T-helper 2 cell treated with Interferon-gamma antibody and Interleukin-4, amounts not matched to agents 5 μg/mL and 100 μg/mL, for 36 hours (primary cell): ENCODE measurements around the gene LCN9.
"Not testable (repeated sequence)": the region's sequence is repeated elsewhere in the genome, so short reads cannot be mapped to it uniquely, and the experiment has no call there.

Experiments
- DNase-seq: peaks from one replicate; pipeline ENCODE4 v3.0.0; 2021; ENCODE audit warnings: low spot score
- H3K27ac Mint-ChIP-seq: one replicate; pipeline ENCODE4 v1.8.0; 2021; ENCODE audit warnings: mild to moderate bottlenecking, mixed read lengths
- H3K27me3 Mint-ChIP-seq: one replicate; pipeline ENCODE4 v1.8.0; 2021; ENCODE audit warnings: low read depth, mixed read lengths
- H3K36me3 Mint-ChIP-seq: one replicate; pipeline ENCODE4 v1.8.0; 2021; ENCODE audit warnings: low read depth, mixed read lengths
- H3K4me1 Mint-ChIP-seq: one replicate; pipeline ENCODE4 v1.8.0; 2021; ENCODE audit warnings: low read depth, mixed read lengths
- H3K4me3 Mint-ChIP-seq: one replicate; pipeline ENCODE4 v1.8.0; 2022; ENCODE audit warnings: mild to moderate bottlenecking, moderate library complexity, mixed read lengths
- H3K9me3 Mint-ChIP-seq: one replicate; pipeline ENCODE4 v1.8.0; 2021; ENCODE audit warnings: mixed read lengths

Gene LCN9

GRCh38 chr9:135624282-135624681, 38.8 kb upstream of the LCN9 start:
- Mint-ChIP-seq H3K36me3 (no peaks in the 10 kb centered on the region), H3K4me3 (no peak overlapping the region), H3K4me1 (no peaks in the 10 kb centered on the region), H3K27me3 (no peaks in the 10 kb centered on the region), H3K27ac (no peak overlapping the region), H3K9me3 (peaks cover 12% of the 10 kb centered on the region)
- DNase-seq: no peak

DNA sequence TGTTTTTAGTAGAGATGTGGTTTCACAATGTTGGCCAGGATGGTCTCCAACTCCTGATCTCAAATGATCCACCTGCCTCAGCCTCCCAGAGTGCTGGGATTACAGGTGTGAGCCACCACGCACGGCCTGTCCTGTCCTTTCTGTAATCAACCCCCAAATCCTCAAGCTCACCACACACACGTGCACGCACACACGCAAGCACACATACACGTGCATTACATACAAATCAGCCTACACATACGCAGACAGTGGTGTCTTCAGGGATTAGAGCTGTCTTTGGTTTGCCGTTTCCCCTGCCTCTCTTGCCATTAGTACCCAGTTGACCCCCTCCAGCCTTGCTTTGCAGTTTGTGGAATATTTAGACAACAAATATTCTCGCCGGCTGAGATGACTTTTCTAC, 30.3 kb upstream of the LCN9 start:
- H3K36me3 Mint-ChIP-seq: no peaks in the 10 kb centered on the region
- DNase-seq: no peak
- no peaks in the 10 kb centered on the region for H3K4me1 Mint-ChIP-seq
- no peak overlapping the region for H3K4me3 Mint-ChIP-seq
- no peaks in the 10 kb centered on the region for H3K27me3 Mint-ChIP-seq
- H3K27ac Mint-ChIP-seq: no peak overlapping the region
- no peaks in the 10 kb centered on the region for H3K9me3 Mint-ChIP-seq

- H3K27ac Mint-ChIP-seq: not testable (repeated sequence)
These were observed 26.1 kb upstream of the LCN9 start for GRCh38 chr9:135636930-135637530.

DNA sequence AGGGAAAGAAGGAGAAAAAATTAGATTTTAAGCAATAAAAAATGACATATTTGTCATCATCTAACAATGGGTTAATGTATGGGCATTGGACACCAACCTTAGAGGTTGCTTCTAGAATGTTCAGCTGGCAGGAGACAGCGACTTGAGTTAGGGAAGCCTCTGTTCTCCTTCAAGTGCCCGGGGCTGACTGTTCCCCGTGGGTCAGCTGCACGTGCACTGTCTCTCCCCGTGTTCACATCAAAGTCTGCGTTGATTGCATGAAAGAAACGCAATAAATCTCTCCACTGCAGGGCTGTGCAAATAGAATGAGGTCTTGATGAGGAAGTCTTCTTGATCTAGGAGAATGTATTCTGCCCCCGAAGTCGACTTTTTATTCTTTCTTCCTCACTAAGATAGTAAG, 23.9 kb upstream of the LCN9 start, which contains the start of gene GLT6D1:
Gene GLT6D1, minus strand, starts transcription at position 345 of the 400 bp plus-strand sequence. CDS start 353 bp downstream, outside the sequence.
- DNase-seq: no peak
- no peak within 1 kb of the TSS for H3K27ac Mint-ChIP-seq
- H3K36me3 Mint-ChIP-seq: no peaks in the 10 kb centered on the region
- peaks cover 10% of the 10 kb centered on the region for H3K9me3 Mint-ChIP-seq
- no peaks in the 10 kb centered on the region for H3K4me1 Mint-ChIP-seq
- H3K4me3 Mint-ChIP-seq: no peak within 1 kb of the TSS
- no peaks in the 10 kb centered on the region for H3K27me3 Mint-ChIP-seq

More at GRCh38 chr9:135636930-135637530, 26.1 kb upstream of the LCN9 start:
- not testable (repeated sequence) for H3K4me1 Mint-ChIP-seq, DNase-seq, H3K36me3 Mint-ChIP-seq, H3K27me3 Mint-ChIP-seq, H3K9me3 Mint-ChIP-seq, H3K4me3 Mint-ChIP-seq

DNA sequence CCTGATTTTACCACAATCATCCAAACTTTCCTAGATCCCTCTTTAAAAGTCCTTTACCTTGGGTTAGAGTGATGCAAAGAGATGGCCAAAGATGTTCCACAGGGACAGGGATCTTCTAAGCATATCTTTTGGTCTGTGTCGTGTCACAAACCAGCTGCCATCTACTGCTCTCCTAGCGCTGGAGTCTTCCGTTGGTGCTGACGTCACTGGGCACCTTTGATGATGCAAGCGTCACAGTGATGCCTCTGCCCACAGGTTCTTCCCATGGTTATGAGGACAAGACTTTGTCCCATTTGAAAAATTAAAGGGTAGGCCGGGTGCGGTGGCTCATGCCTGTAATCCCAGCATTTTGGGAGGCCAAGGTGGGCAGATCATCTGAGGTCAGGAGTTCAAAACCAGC, 22.1 kb upstream of the LCN9 start:
- Mint-ChIP-seq H3K4me3 (no peak overlapping the region), H3K27me3 (no peaks in the 10 kb centered on the region), H3K9me3 (peaks cover 24% of the 10 kb centered on the region), H3K36me3 (no peaks in the 10 kb centered on the region), H3K4me1 (no peaks in the 10 kb centered on the region), H3K27ac (no peak overlapping the region)
- DNase-seq: no peak

- H3K4me3 Mint-ChIP-seq: no peak overlapping the region
- H3K36me3 Mint-ChIP-seq: no peaks in the 10 kb centered on the region
- H3K9me3 Mint-ChIP-seq: peaks cover 28% of the 10 kb centered on the region
- no peaks in the 10 kb centered on the region for H3K27me3 Mint-ChIP-seq
- H3K27ac Mint-ChIP-seq: no peak overlapping the region
- no peaks in the 10 kb centered on the region for H3K4me1 Mint-ChIP-seq
- no peak for DNase-seq
These were observed 21.4 kb upstream of the LCN9 start for GRCh38 chr9:135641745-135642144.

DNA sequence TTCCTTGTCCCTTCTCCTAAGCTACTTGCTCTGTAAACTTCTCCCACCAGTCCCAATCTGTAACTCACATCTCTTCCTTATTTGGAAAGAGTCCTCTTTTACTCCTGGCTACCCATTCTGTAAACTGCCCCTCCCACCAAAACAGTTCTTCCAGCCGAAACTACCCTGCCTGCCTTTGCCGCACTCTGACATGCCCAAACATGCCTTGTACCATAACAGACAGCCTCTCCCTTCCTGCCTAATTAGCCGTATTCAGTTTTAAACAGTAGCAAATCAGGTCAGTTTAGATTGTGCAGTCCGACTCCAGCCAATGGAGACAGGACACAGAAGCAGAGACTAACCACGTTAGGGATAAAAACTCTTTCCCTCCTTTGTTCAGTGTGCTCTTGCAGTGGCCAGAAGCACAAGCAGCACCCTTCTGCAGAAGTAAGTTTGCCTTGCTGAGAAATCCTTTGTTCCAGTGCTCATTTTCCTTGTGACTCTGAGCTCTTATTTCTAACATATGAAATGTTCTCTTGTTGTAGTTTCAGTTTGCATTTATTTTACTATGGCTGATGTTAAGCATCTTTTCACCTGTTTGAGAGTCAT, 18.4 kb upstream of the LCN9 start:
- H3K27ac Mint-ChIP-seq: no peak overlapping the region
- H3K4me1 Mint-ChIP-seq: no peaks in the 10 kb centered on the region
- no peaks in the 10 kb centered on the region for H3K27me3 Mint-ChIP-seq
- peaks cover 51% of the 10 kb centered on the region for H3K9me3 Mint-ChIP-seq
- no peaks in the 10 kb centered on the region for H3K36me3 Mint-ChIP-seq
- H3K4me3 Mint-ChIP-seq: no peak overlapping the region
- no peak for DNase-seq

- Mint-ChIP-seq H3K27ac (no peak overlapping the region), H3K36me3 (no peaks in the 10 kb centered on the region), H3K4me1 (no peaks in the 10 kb centered on the region), H3K27me3 (no peaks in the 10 kb centered on the region), H3K9me3 (peaks cover 64% of the 10 kb centered on the region), H3K4me3 (no peak overlapping the region)
- DNase-seq: no peak
These were observed 15.2 kb upstream of the LCN9 start for GRCh38 chr9:135647884-135648283.

GRCh38 chr9:135648494-135649410, 14.4 kb upstream of the LCN9 start:
- H3K4me1 Mint-ChIP-seq: no peaks in the 10 kb centered on the region
- no peaks in the 10 kb centered on the region for H3K27me3 Mint-ChIP-seq
- H3K9me3 Mint-ChIP-seq: peaks cover 57% of the 10 kb centered on the region
- DNase-seq: no peak
- no peak overlapping the region for H3K4me3 Mint-ChIP-seq
- no peak overlapping the region for H3K27ac Mint-ChIP-seq
- no peaks in the 10 kb centered on the region for H3K36me3 Mint-ChIP-seq

DNA sequence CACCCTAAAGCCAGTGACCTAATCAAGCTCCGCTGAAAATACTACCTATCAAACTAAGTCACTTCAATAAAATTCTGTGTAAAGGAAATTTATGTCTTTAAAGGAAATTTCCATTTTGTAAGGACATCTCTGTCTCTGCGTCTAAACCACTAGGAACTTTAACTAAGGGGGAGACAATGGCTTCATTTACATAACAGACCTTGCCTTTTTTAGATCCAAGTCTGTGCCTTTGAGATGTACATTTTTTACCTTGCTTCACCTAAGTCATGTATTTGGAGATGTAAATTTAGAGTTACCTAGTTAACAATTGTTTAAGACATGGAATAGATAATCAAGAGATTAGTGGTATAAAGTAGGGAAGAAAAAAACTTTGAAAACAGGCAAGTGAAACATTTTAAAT, 13.6 kb upstream of the LCN9 start:
- Mint-ChIP-seq H3K36me3 (no peaks in the 10 kb centered on the region), H3K9me3 (peaks cover 53% of the 10 kb centered on the region), H3K27ac (no peak overlapping the region), H3K4me1 (no peaks in the 10 kb centered on the region), H3K27me3 (no peaks in the 10 kb centered on the region), H3K4me3 (no peak overlapping the region)
- DNase-seq: no peak

DNA sequence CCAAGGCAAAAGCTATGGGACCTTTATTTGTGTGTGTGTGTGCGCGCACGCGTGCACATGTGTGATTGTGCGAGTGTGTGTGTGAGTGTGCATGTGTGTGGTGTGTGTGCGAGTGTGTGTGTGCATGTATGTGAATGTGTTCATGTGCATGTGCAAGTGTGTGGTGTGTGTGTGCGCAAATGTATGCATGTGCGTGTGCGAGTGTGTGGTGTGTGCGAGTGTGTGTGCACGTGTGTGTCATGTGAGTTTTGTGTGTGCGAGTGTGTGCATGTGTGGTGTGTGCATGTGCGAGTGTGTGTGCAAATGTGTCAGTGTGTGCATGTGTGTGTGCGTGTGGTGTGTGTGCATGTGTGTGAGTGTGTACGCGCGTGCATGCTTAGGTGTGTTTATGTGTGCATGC, 12.7 kb upstream of the LCN9 start:
- Mint-ChIP-seq H3K4me3 (no peak overlapping the region), H3K36me3 (no peaks in the 10 kb centered on the region), H3K27me3 (no peaks in the 10 kb centered on the region), H3K4me1 (no peaks in the 10 kb centered on the region), H3K9me3 (peaks cover 44% of the 10 kb centered on the region), H3K27ac (no peak overlapping the region)
- no peak for DNase-seq

- Mint-ChIP-seq H3K27ac (no peak overlapping the region), H3K4me1 (no peaks in the 10 kb centered on the region), H3K27me3 (no peaks in the 10 kb centered on the region), H3K9me3 (peaks cover 7% of the 10 kb centered on the region), H3K4me3 (no peak overlapping the region), H3K36me3 (no peaks in the 10 kb centered on the region)
- no peak for DNase-seq
These were observed 7.8 kb upstream of the LCN9 start for GRCh38 chr9:135655317-135655716.

DNA sequence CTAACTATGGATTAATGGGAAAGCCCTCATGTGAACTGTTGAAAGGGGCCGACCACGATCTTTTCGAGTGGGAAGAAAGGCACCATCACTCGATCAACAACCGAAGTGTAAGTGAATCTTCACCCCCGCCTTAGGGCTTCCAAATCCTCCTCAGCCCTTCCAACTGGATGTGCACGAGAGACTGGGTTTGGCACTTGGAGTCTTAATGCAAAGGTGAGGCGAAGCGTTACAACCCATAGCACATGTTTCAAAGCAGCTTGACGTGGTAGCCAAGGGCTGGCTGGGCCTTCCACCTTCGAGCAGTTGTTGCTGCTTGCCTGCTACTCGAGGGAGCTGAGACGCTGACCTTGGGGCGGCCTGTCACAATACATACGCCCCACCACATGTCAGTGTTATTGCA, 5.7 kb upstream of the LCN9 start:
- Mint-ChIP-seq H3K4me1 (no peaks in the 10 kb centered on the region), H3K27me3 (no peaks in the 10 kb centered on the region), H3K36me3 (no peaks in the 10 kb centered on the region), H3K4me3 (no peak overlapping the region), H3K27ac (no peak overlapping the region), H3K9me3 (no peaks in the 10 kb centered on the region)
- no peak for DNase-seq

- Mint-ChIP-seq H3K27me3 (no peaks in the 10 kb centered on the region), H3K9me3 (no peaks in the 10 kb centered on the region), H3K27ac (no peak overlapping the region), H3K4me3 (no peak overlapping the region), H3K36me3 (no peaks in the 10 kb centered on the region), H3K4me1 (no peaks in the 10 kb centered on the region)
- no peak for DNase-seq
These were observed 3.9 kb upstream of the LCN9 start for GRCh38 chr9:135659252-135659651.
